ENCODE measurements around the gene IL36G. TPM values are rescaled to one million over a fixed set of nuclear protein-coding genes. Genes with fewer than 3 reads are reported as not detected.

Gene IL36G
- total RNA-seq, 1 experiment from 2014 or later: not detected

DNA sequence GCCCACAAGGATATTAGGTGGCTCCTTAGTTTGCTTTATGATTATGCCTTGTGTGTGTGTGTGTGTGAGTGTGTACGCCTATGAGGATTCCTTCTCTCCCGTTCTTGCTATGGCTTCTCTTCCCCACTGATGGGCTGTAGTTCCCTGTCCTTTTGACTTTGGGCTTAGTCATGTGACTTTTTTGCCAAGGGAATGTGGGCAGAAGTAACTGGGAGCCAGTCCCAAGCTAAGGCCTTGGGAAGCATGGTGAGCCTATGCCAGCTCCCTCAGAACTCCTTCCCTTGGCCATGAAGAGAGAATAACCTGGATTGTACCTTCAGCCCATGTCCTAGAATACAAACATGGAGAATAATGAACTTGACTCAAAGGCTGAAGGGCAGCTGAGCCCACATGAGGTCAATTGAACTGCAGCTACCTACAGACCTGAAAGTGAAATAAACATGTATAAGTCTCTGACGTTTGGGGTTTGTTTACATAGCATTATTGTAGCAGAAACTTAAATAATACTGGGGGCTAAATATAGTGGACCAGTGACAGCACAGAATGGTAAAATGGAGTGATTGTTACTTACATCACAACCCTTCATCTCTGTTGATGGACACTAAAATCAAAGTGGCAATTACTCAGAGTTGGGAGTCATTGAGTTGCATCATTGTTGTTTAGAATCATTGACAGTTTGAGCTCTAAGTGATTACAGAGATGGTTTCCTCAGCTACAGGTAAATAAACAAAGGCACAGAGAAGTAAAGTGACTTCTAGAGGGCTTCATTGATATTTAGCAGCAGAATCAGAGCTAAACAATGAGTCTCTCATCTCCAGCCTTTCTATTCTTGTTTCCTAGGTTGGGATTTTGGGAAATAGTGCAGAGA, 15.3 kb upstream of the IL36G start:
- DNase-seq (ENCODE audit: low spot score): no peak
- in situ Hi-C loops (cut with HindIII; ENCODE audit: low sequenced_read_pairs): no loop called here

DNA sequence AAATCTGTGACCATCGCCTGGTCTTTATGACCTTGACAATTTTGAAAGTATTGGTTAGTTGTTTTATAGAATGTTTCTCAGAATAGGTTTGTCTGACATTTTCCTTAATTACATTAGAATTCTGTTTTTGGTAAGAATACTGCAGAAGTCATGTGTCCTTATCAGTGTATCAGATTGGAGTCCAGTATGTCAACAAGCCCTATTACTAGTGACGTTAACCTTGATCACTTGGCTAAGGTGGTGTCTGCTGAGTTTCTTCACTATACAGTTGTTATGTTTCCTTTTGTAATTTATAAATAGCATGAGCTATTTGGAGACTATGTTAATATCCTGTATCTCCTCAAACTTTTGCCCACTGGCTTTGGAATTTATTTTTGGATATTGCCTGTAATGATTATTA, 10.8 kb upstream of the IL36G start:
- in situ Hi-C loops (cut with HindIII; ENCODE audit: low sequenced_read_pairs): no loop called here
- DNase-seq (ENCODE audit: low spot score): no peak

DNA sequence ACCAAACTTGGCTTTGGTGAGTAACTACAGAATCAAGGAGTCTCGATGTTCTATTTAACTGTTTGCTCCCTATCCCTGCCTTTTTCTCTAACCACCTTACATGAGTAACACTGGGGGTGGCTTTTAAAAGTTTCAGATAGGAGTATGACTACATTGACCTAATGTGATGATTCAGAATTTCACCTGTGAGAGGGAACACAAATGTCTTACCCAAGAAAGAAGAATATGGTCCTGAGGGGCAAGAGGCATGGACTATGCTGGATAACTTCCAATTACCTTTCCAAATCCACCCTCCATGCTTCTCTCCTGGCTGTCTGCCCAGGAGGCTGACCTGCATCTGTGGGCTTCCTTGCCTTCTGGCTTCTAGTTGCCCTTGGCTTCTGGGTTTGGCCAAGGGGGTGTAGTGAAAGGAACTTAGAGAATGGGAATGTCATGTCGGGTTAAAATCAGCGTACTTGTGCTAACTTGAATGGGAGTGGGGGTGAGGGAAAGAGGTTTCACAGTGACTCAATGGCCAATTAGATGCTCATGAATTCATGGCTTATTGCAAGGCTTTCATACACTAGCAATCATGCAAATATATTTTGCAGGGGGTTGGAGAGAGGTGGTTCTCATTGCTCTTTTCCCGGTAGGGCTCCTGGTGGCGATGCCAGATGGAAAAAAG, 5.3 kb upstream of the IL36G start:
- in situ Hi-C loops (cut with HindIII; ENCODE audit: low sequenced_read_pairs): no loop called here
- DNase-seq (ENCODE audit: low spot score): no peak

DNA sequence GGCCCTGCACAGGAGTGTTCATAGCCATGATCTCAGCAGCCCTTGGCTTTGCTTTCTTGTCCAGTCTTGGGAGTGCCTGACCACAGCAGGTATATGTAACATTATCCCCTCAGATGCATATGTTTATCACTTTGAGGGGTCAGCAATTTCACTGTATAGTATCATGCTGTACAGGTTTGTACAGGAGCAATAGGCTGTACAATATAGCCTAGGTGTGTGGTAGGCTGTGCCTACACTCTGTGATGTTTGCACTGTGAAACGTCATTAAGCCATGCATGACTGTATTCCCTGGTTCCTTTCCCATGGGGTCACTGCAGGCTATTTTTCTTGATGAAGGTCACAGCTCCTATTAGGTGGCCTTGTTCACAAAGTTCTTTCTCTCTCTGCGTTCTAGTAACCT, 4.7 kb upstream of the IL36G start:
- no peak for DNase-seq (ENCODE audit: low spot score)
- in situ Hi-C loops (cut with HindIII; ENCODE audit: low sequenced_read_pairs): no loop called here

DNA sequence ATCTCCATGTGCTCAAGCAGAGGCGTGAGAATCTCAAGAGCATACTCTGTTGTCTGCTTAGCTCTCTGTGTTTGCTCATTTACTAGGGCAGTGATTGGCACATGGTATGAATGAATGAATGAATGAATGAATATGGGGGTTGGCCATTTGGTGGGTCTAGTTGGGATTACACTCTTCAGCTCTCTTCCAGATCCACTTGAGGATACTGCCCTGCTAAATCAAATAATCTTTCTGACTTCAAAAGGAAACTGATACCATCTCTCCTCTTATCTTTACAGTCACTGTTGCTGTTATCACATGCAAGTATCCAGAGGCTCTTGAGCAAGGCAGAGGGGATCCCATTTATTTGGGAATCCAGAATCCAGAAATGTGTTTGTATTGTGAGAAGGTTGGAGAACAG, 1.9 kb downstream of the IL36G start:
- in situ Hi-C loops (cut with HindIII; ENCODE audit: low sequenced_read_pairs): no loop called here
- DNase-seq (ENCODE audit: low spot score): no peak

DNA sequence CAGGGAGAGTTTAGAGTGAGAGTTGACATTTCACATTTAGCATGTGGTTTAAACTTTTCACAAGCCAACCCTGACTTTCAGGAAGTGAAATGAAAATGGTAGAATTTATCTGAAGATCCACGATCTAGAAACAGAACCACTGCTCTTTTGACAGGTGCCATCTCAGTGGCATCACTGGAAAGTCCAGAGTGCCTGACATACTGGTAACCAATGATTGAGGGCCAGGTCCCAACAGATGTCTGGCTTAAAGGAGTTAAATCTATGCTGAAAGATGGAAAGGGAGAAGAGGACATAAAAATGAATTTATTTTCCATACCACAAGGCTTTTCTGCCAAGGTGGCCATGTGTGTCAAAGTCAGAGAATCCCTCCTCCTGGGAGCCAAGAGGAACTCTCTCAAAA, 2.7 kb downstream of the IL36G start:
- DNase-seq (ENCODE audit: low spot score): no peak
- in situ Hi-C loops (cut with HindIII; ENCODE audit: low sequenced_read_pairs): no loop called here

DNA sequence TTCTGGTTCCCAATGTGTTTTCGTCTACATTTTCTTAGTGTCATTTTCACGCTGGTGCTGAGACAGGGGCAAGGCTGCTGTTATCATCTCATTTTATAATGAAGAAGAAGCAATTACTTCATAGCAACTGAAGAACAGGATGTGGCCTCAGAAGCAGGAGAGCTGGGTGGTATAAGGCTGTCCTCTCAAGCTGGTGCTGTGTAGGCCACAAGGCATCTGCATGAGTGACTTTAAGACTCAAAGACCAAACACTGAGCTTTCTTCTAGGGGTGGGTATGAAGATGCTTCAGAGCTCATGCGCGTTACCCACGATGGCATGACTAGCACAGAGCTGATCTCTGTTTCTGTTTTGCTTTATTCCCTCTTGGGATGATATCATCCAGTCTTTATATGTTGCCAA, 7.3 kb downstream of the IL36G start:
- DNase-seq (ENCODE audit: low spot score): no peak
- in situ Hi-C loops (cut with HindIII; ENCODE audit: low sequenced_read_pairs): no loop called here

DNA sequence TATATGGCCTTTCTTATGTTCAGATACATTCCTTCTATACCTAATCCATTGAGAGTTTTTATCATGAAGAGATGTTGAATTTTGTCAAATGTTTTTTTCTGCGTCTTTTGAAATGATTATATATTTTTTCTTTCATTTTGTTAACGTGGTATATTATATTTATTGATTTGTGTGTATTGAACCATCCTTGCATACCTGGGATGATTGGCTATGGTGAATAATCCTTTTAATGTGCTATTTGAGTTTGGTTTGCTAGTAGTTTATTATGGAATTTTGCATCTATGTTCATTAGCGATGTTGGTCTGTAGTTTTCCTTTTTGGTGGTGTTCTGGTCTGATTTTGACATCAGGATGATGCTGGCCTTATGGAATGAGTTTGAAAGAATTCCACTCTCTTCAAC, 11.8 kb downstream of the IL36G start:
- in situ Hi-C loops (cut with HindIII; ENCODE audit: low sequenced_read_pairs): no loop called here

DNA sequence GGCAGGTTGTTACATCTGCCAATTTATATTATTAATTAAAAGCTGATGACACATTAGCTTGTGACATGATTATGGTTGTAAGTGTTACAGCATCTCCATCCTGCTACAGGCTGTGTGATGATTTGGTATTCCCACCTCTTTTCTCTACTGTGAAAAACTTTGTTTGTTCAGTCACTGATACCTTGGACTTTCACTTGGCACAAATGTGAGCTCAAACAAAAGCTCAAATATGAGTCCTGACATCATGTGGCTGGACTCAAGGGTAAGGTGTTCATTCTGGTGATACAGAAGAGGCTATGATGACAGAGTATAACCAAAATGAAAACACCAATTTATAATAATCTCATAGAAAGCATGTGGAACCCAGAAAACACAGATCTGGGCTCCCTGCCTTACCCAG, 16.0 kb downstream of the IL36G start:
- in situ Hi-C loops (cut with HindIII; ENCODE audit: low sequenced_read_pairs): no loop called here
- no peak for DNase-seq (ENCODE audit: low spot score)

More for the DNA sequence above, 11.8 kb downstream of the IL36G start:
- no peak for DNase-seq (ENCODE audit: low spot score)

DNA sequence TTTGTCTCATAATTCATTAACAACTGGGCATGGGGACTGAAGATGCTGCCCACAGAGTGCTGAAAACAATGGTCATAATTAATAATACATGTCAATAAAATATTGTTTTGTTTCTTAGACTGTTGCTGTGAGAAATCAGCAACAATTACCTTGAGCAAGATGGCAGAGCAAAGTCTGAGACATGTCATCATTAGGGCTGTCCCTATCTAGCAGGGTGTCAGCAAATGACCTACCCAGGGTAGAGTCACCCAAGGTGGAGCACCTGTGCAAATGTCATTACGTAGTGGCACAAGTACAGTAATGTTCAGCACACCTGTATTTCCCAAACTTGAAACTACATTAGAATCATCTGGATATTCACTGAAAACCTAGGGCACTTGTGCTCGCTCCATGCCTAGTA, 16.8 kb downstream of the IL36G start:
- no peak for DNase-seq (ENCODE audit: low spot score)
- in situ Hi-C loops (cut with HindIII; ENCODE audit: low sequenced_read_pairs): no loop called here

DNA sequence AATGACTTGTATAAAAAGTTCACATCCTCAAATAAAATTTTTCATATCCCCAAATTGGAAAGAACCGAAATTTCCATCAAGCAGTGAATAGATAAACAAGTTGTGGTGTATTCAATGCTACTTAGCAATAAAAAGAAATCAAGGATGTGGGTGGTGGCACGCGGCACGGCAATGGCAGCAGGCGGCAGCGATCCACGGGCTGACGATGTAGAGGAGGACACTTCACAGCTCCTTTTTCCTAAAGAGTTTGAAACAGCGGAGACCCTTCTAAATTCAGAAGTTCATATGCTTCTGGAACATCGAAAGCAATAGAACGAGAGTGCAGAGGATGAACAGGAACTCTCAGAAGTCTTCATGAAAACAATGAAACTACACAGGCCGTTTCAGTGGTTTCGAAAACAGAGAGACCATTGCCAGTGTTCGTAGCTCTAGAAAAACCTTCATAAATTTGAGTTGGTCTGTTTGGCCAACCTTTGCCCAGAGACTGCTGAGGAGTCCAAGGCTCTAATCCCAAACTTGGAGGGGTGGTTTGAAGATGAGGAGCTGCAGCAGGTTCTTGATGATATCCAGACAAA, 17.6 kb downstream of the IL36G start:
- in situ Hi-C loops (cut with HindIII; ENCODE audit: low sequenced_read_pairs): no loop called here
- no peak for DNase-seq (ENCODE audit: low spot score)

DNA sequence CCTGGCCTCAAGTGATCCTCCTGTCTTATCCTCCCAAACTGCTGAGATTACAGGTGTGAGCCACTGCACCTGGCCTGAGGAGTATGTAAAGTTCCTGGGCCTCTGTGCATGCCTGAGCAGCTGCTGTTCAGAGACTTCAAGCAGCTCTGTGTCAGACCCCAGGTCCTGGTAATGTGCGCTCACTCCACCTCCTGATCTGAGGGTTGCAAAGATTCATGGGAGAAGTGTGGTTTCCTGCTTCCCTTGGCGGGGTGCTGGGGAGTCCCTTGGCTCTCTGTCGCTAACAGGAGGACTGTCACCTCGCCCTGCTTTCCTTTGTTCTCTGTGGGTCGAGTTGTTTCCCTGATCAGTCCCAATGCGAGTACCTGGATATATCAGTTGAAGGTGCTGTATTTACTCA, 18.8 kb downstream of the IL36G start:
- in situ Hi-C loops (cut with HindIII; ENCODE audit: low sequenced_read_pairs): no loop called here
- no peak for DNase-seq (ENCODE audit: low spot score)

DNA sequence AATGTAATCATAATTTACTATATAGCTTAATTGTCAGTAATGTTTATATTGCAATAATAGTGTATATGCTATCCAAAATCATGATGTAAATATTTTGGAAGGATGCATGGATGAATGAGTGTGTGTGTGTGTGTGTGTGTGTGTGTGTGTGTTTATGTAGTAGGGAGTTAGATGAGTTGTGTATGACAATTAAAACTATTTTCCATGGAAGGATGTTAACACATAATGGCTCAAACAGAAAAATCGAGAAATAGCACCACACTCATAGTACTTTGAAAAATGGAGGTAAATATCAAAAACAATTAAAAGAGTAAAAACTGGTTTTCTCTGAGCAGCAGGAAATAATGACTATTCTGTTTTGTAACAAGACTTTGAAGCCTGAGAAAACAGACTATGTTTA, 19.3 kb downstream of the IL36G start:
- no peak for DNase-seq (ENCODE audit: low spot score)
- in situ Hi-C loops (cut with HindIII; ENCODE audit: low sequenced_read_pairs): no loop called here

DNA sequence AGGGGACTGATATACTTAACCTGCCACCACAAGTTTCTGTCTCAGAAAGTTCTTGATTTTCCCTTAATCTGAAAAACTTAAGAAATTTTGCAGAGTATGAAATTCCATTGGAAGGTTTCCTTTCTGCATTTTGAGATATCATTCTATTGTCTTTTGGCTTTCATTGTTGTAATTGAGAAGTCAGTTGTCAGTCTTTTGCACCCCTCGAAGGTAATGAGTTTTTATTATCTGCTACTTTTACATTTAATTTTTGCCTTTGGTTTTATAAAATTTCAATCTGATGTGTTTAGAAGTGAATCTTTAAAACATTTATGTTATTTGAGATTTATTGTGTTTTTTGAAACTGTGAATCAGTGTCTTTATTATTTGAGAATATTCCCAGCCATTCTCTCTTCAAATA, 22.6 kb downstream of the IL36G start:
- in situ Hi-C loops (cut with HindIII; ENCODE audit: low sequenced_read_pairs): no loop called here
- DNase-seq (ENCODE audit: low spot score): no peak

DNA sequence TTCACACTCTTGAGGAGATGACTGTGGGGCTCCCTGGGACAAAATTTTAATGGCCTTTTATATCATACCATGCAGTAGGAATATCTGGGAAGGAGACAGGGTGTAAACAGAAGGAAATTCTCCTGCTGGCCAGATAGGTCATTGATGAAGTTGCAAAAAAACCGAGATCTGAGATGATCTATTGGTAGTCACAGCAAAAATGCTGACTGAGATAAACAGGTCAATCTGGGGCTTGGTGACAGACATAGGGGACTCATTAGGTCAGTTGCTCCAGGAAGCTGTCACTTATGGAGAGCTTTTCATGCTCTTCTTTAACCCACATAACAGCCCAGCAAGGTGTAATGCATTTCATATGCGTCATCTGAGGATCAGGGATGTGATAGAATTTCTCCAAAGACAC, 24.9 kb downstream of the IL36G start:
- in situ Hi-C loops (cut with HindIII; ENCODE audit: low sequenced_read_pairs): no loop called here

DNA sequence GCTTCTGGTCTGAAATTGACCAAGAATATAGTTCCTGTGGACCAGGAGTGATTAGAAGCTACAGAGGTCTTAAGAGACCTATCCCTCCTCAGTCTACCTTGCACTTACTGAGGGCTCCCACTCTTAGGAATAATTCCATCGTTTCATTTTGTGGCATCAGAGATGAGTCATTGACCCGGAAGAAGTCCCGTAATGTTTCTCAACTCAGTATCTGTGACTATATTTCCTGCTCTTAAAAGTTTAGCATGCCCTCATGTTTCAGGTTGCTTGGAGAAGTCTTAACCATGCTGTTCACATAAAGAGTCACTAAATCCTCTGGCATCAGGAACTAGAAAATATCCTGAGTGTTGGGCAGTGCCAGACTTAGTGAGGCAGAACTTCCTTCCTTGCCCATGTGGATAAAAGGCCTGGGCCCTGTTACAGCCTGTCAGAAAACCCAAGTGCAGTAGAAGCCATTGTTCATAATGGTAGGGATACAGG, 27.3 kb downstream of the IL36G start, which contains the start of gene IL36A:
IL36A (plus strand) TSS at position 430 of the 480 bp plus-strand sequence. CDS start 413 bp downstream, outside the sequence.
- no peak for DNase-seq (ENCODE audit: low spot score)
- in situ Hi-C loops (cut with HindIII; ENCODE audit: low sequenced_read_pairs): no loop called here

More for the DNA sequence above, 24.9 kb downstream of the IL36G start:
- DNase-seq (ENCODE audit: low spot score): no peak

DNA sequence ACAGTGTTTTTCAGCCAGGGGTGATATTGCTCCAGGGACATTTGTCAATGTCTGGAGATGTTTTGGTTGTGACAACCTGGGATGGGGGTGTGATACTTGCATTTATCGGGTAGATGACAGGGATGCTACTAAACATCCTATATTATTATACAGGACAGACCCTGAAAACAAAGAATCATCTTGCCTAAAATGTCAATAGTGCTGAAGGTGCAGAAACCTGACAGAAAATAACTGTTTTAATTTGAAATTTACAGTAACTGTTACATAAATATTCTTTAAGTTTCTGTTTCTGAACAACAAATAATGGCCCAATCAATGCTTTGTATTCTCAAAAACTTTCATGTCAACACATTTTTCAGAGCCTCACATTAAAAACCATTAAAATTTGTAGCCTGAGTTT, 29.4 kb downstream of the IL36G start:
- DNase-seq (ENCODE audit: low spot score): no peak
- in situ Hi-C loops (cut with HindIII; ENCODE audit: low sequenced_read_pairs): no loop called here

DNA sequence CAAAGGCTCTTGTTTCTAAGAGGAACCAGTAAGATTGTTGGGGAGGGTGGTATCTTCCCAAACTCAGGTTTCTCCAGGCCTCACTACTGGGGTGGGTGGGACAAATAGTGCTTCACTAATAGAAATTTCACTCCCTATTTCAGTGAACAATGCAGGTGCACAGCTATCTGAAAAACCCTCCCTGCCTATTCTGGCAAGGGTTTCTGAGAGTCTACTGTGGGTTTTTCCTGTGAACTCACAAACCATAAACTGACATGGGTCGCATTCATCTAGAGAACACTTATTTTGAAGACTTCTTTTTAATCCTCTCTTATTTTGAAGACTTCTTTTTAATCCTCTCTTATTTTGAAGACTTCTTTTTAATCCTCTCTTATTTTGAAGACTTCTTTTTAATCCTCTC, 31.8 kb downstream of the IL36G start:
- DNase-seq (ENCODE audit: low spot score): no peak

DNA sequence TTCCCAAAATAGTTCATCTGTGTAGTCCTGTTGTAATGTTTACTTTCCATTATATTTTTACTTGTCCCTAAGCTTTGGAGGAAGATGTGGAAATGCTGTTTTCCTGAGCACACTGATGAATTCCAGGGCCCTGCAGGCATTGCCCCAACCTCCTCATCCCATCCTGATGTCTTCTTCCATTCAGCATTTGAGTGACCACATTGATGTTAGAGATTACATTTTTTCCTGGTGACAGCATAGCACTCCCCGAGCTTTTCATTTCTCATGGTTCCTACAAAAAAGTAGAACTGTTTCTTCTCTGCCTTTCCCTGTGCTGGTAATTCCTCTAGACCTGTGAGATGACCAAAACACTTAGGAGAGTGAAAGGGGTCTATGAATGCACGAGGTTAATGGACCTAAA, 32.3 kb downstream of the IL36G start:
- in situ Hi-C loops (cut with HindIII; ENCODE audit: low sequenced_read_pairs): no loop called here
- no peak for DNase-seq (ENCODE audit: low spot score)

More for the DNA sequence above, 31.8 kb downstream of the IL36G start:
- in situ Hi-C loops (cut with HindIII; ENCODE audit: low sequenced_read_pairs): no loop called here

DNA sequence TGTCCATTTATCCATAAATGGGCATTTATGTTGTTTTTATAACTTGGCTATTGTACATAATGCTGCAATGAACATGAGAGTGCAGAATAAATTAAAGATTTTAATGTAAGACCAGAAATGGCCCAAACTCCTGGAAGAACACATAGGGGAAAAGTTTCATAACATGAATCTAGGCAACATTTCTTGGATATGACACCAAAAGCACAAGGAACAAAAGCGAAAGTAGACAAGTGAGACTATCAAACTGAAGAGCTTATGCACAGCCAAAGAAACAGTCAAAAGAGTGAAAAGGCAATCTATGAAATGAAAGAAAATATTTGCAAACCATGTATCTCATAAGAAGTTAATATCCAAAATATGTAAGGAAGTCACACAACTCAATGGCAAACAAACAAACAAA, 33.3 kb downstream of the IL36G start:
- in situ Hi-C loops (cut with HindIII; ENCODE audit: low sequenced_read_pairs): no loop called here
- DNase-seq (ENCODE audit: low spot score): no peak
